IMR-90 (cell line): ENCODE data around the gene KIAA0825. TPM values are rescaled to one million over a fixed set of nuclear protein-coding genes. Genes with fewer than 3 reads are reported as not detected.

Experiments used
- ATAC-seq: fragments of 200-7000 bp; cut with Tn5 transposase; 2 replicates; pipeline ENCODE4 v1.9.1; 2020; ENCODE audit warnings: low read depth, mild to moderate bottlenecking, moderate library complexity
- BruUV-seq: library from RNA; stranded (reverse); fragments of 400-500 nt; replicated peaks from 2 replicates; lab custom pipeline; 2021; lab: Mats Ljungman, UMichigan
- CTCF ChIA-PET: fragments of 300-600 bp; formaldehyde crosslinking; extraction: SDS; loops from one replicate; lab custom pipeline; 2021; ENCODE audit warnings: antibody characterized with exemption; lab: Yijun Ruan, JAX
- POLR2A ChIA-PET: fragments of 300-600 bp; sonication (Branson Sonifier 250); formaldehyde crosslinking; loops from one replicate; lab custom pipeline; 2022; ENCODE audit warnings: antibody characterized with exemption; ENCODE audit not compliant: unreplicated experiment; lab: Charles Lee
- DNase-seq: peaks from one replicate; pipeline ENCODE4 v3.0.0; 2013
- H2AFZ ChIP-seq: replicated peaks from 2 replicates; pipeline ENCODE3; 2013; ENCODE audit warnings: low read length, mild to moderate bottlenecking; ENCODE audit not compliant: poor library complexity
- H2AK5ac ChIP-seq: 2 replicates; pipeline ENCODE4 v1.6.1; 2013; ENCODE audit warnings: low read depth, low read length, inconsistent platforms
- H2AK9ac ChIP-seq: replicated peaks from 2 replicates; pipeline ENCODE3; 2013; ENCODE audit warnings: mild to moderate bottlenecking, low read depth, low read length, moderate library complexity; ENCODE audit not compliant: poor library complexity
- H2BK120ac ChIP-seq: 2 replicates; pipeline ENCODE4 v1.6.1; 2013; ENCODE audit warnings: low read depth, low read length, inconsistent platforms
- H2BK15ac ChIP-seq: 3 replicates; pipeline ENCODE4 v1.6.1; 2013; ENCODE audit warnings: low read depth, low read length, inconsistent platforms
- H2BK20ac ChIP-seq: 2 replicates; pipeline ENCODE4 v1.6.1; 2013; ENCODE audit warnings: low read depth, mild to moderate bottlenecking, inconsistent platforms, low read length, moderate library complexity
- H2BK5ac ChIP-seq: 2 replicates; pipeline ENCODE4 v1.6.1; 2013; ENCODE audit warnings: mild to moderate bottlenecking, low read depth, low read length, inconsistent platforms; ENCODE audit not compliant: poor library complexity, severe bottlenecking
- H3K14ac ChIP-seq: replicated peaks from 2 replicates; pipeline ENCODE4 v1.6.1; 2013; ENCODE audit warnings: low read depth, low read length, inconsistent platforms
- H3K18ac ChIP-seq: 2 replicates; pipeline ENCODE4 v1.6.1; 2013; ENCODE audit warnings: low read depth, low read length, control low read depth
- H3K23ac ChIP-seq: 2 replicates; pipeline ENCODE4 v1.6.1; 2013; ENCODE audit warnings: low read depth, low read length, inconsistent platforms
- H3K27ac ChIP-seq: 2 replicates; pipeline ENCODE4 v1.5.1; 2013; ENCODE audit warnings: mild to moderate bottlenecking, control low read depth, low read length; ENCODE audit not compliant: insufficient read depth
- H3K27me3 ChIP-seq: 2 replicates; pipeline ENCODE4 v1.6.1; 2013; ENCODE audit warnings: low read length; ENCODE audit not compliant: control insufficient read depth, insufficient read depth
- H3K36me3 ChIP-seq: 2 replicates; pipeline ENCODE4 v1.6.1; 2013; ENCODE audit warnings: low read length, mixed read lengths; ENCODE audit not compliant: control insufficient read depth, insufficient read depth
- H3K4ac ChIP-seq: 2 replicates; pipeline ENCODE4 v1.6.1; 2013; ENCODE audit warnings: low read depth, low read length, inconsistent platforms
- H3K4me1 ChIP-seq: 2 replicates; pipeline ENCODE4 v1.6.1; 2013; ENCODE audit warnings: low read length, mixed read lengths; ENCODE audit not compliant: control insufficient read depth, insufficient read depth
- H3K4me2 ChIP-seq: 2 replicates; pipeline ENCODE4 v1.6.1; 2013; ENCODE audit warnings: low read depth, mild to moderate bottlenecking, control low read depth, low read length, moderate library complexity
- H3K4me3 ChIP-seq: 2 replicates; pipeline ENCODE4 v1.5.1; 2013; ENCODE audit warnings: low read depth, mild to moderate bottlenecking, control low read depth, low read length, moderate library complexity; ENCODE audit not compliant: insufficient read depth
- H3K56ac ChIP-seq: 2 replicates; pipeline ENCODE4 v1.6.1; 2013; ENCODE audit warnings: low read length, inconsistent platforms; ENCODE audit not compliant: insufficient read depth; ENCODE audit errors: extremely low read depth
- H3K79me1 ChIP-seq, 2 experiments: 2 replicates each; pipeline ENCODE4 v1.6.1; 2013; ENCODE audit warnings: low read length in 2 of 2, inconsistent platforms in 1 of 2, low read depth in 1 of 2
- H3K9ac ChIP-seq: 2 replicates; pipeline ENCODE4 v1.6.1; 2013; ENCODE audit warnings: low read depth, low read length, control low read depth
- H3K9me1 ChIP-seq: 2 replicates; pipeline ENCODE4 v1.6.1; 2013; ENCODE audit warnings: low read length, inconsistent platforms; ENCODE audit not compliant: insufficient read depth
- H3K9me3 ChIP-seq: 2 replicates; pipeline ENCODE4 v1.6.1; 2013; ENCODE audit warnings: low read length; ENCODE audit not compliant: control insufficient read depth, insufficient read depth
- H4K20me1 ChIP-seq: 2 replicates; pipeline ENCODE4 v1.6.1; 2013; ENCODE audit warnings: low read length, inconsistent platforms; ENCODE audit not compliant: insufficient read depth
- H4K5ac ChIP-seq: 2 replicates; pipeline ENCODE4 v1.6.1; 2013; ENCODE audit warnings: mild to moderate bottlenecking, low read depth, low read length, control low read depth
- H4K8ac ChIP-seq, 2 experiments: 2 replicates each; pipeline ENCODE4 v1.6.1; 2013; ENCODE audit warnings: low read depth in 2 of 2, low read length in 2 of 2, control low read depth in 1 of 2, inconsistent platforms in 1 of 2
- H4K91ac ChIP-seq: 2 replicates; pipeline ENCODE4 v1.6.1; 2013; ENCODE audit warnings: low read depth, low read length, inconsistent platforms; ENCODE audit not compliant: insufficient read depth
- FOS ChIP-seq: fragments of 150-350 bp; IDR thresholded peaks from 2 replicates; pipeline ENCODE4 v1.6.1; 2016; ENCODE audit warnings: low read depth, low read length
- RCOR1 ChIP-seq: IDR thresholded peaks from 2 replicates; pipeline ENCODE4 v1.6.1; 2012; ENCODE audit warnings: mild to moderate bottlenecking, low read length, improper control_type of control experiment; ENCODE audit not compliant: insufficient replicate concordance
- RFX5 ChIP-seq: IDR thresholded peaks from 2 replicates; pipeline ENCODE4 v1.8.0; 2012; ENCODE audit warnings: low read depth, mild to moderate bottlenecking, low read length, moderate library complexity
- WGBS, 2 experiments: methylation state at CpG; one replicate each; pipeline versions ENCODE4 v1.1.5 to v1.1.7; 2013; ENCODE audit warnings: missing lambda C conversion rate in 2 of 2; ENCODE audit not compliant: insufficient read length in 1 of 2; ENCODE audit errors: extremely low coverage in 2 of 2; 5-methylcytosine and 5-hydroxymethylcytosine counted together
- dilution Hi-C: fragments of 300-500 bp; cut with HindIII; formaldehyde crosslinking; loops from one replicate; pipeline ENCODE4 v1.14.3; 2018; ENCODE audit warnings: low sequenced_read_pairs; ENCODE audit not compliant: unreplicated experiment
- in situ Hi-C: fragments of 300-500 bp; cut with MboI; formaldehyde crosslinking; loops from 3 replicates; pipeline ENCODE4 v1.14.3; 2019; ENCODE audit warnings: low sequenced_read_pairs, inconsistent platforms, mixed read lengths
- intact Hi-C: fragments of 100-400 bp; cut with micrococcal nuclease; formaldehyde crosslinking; loops from 2 replicates; pipeline ENCODE4 v1.10.0; 2022
- polyA plus RNA-seq, 3 experiments: library from polyadenylated mRNA; depleted of rRNA; stranded (reverse); fragments of >200 nt; gene quantifications; 2 replicates each; pipeline ENCODE4 v1.2.3, GENCODE V29; 2012; ENCODE audit warnings: low replicate concordance in 1 of 3
- total RNA-seq: library from RNA; depleted of rRNA; stranded (reverse); fragments of >200 nt; gene quantifications from 2 replicates; pipeline ENCODE4 v1.2.3, GENCODE V29; 2012

The KIAA0825 gene
- total and polyA plus RNA-seq, 2 of the 4 experiments (the other 2 are of a cell fraction): 0.46 to 1.8 TPM

- Histone ChIP-seq H3K18ac (no peak overlapping the region), H3K4me1 (no peaks in the 10 kb centered on the region), H3K9ac (no peak overlapping the region), H4K91ac (no peak overlapping the region), H3K27ac (no peak overlapping the region), H3K56ac (no peak overlapping the region), H2AFZ (no peak overlapping the region), H3K4me3 (no peak overlapping the region), H4K8ac (no peak overlapping the region), H2BK120ac (no peak overlapping the region), H4K20me1 (no peaks in the 10 kb centered on the region), H2AK5ac (no peak overlapping the region), H3K9me1 (no peaks in the 10 kb centered on the region), H2AK9ac (no peak overlapping the region), H2BK15ac (no peak overlapping the region), H2BK5ac (no peak overlapping the region), H3K36me3 (no peaks in the 10 kb centered on the region), H3K23ac (no peak overlapping the region), H3K14ac (no peak overlapping the region), H3K79me1 (no peaks in the 10 kb centered on the region), H3K9me3 (no peaks in the 10 kb centered on the region), H3K27me3 (no peaks in the 10 kb centered on the region), H4K5ac (no peak overlapping the region), H2BK20ac (no peak overlapping the region), H3K4ac (no peak overlapping the region), H3K4me2 (no peak overlapping the region)
- TF ChIP-seq FOS (0 out of 2 replicates have a peak, but pooled peaks have one; percentile 16), RFX5 (no peak), RCOR1 (no peak)
- intact Hi-C loops: no loop called here
- ATAC-seq (no peak), DNase-seq (peak; percentile 35)
- no TSS peak for BruUV-seq
- CTCF ChIA-PET: no interaction called here
- dilution Hi-C loops: no loop called here
- in situ Hi-C loops: no loop called here
- no CpG with 5 or more reads among the region's 3 CpGs for WGBS, 2 experiments
- POLR2A ChIA-PET: no interaction called here
Measured at GRCh38 chr5:94422812-94423211, 195.6 kb downstream of the KIAA0825 start.
